Thyroid gland (tissue), 4 donors: ENCODE measurements around the gene CTBP1. TPM values are rescaled to one million over a fixed set of nuclear protein-coding genes. Genes with fewer than 3 reads are reported as not detected.

Experiments
- DNase-seq, 2 donors: peaks; one replicate each; pipeline ENCODE4 v3.0.0-alpha.2; 2019
- H3K27ac ChIP-seq, 3 donors: fragments of 200-600 bp; sonication (generic); 1 replicate in 2 of 3; 2 replicates in 1 of 3; pipeline ENCODE4 v1.5.1; 2016 to 2019; ENCODE audit warnings: mild to moderate bottlenecking in 1 of 3, moderate library complexity in 1 of 3
- H3K27me3 ChIP-seq: fragments of 200-600 bp; sonication (generic); one replicate; pipeline ENCODE4 v1.5.1; 2019
- H3K36me3 ChIP-seq, 2 donors: fragments of 200-600 bp; sonication (generic); one replicate each; pipeline ENCODE4 v1.5.1; 2016 to 2019
- H3K4me1 ChIP-seq, 2 donors: fragments of 200-600 bp; sonication (generic); one replicate each; pipeline ENCODE4 v1.5.1; 2017 to 2019
- H3K4me3 ChIP-seq, 3 donors: fragments of 200-600 bp; sonication (generic); replicated peaks in 1 of 3; 1 replicate in 2 of 3; 2 replicates in 1 of 3; pipeline ENCODE4 v1.5.1; 2016; ENCODE audit warnings: mild to moderate bottlenecking in 1 of 3
- H3K9me3 ChIP-seq: fragments of 200-600 bp; sonication (generic); one replicate; pipeline ENCODE4 v1.5.1; 2017
- POLR2A ChIP-seq, 2 donors: fragments of 450-650 bp; IDR thresholded peaks; one replicate each; pipeline ENCODE4 v1.6.1; 2017; ENCODE audit warnings: antibody characterized with exemption in 2 of 2, mild to moderate bottlenecking in 2 of 2, moderate library complexity in 1 of 2
- WGBS, 2 donors: methylation state at CpG; one replicate each; pipeline ENCODE4 v1.1.5; 2017; 5-methylcytosine and 5-hydroxymethylcytosine counted together
- intact Hi-C: fragments of 100-400 bp; cut with DNase I; formaldehyde crosslinking; loops from one replicate; pipeline ENCODE4 v1.15.1; 2023
- total RNA-seq, 4 donors: library from RNA; depleted of rRNA; stranded (reverse); fragments of >200 nt; gene quantifications; one replicate each; pipeline ENCODE4 v1.2.3, GENCODE V29; 2016
- TF ChIP-seq, protein P1 (sequence below), 6 experiments: fragments of 200-600 bp in 3 of 6; fragments of 450-650 bp in 3 of 6; sonication (generic) in 3 of 6; IDR thresholded peaks; one replicate each; pipeline ENCODE4 v1.5.1; 2016 to 2019; ENCODE audit warnings: antibody characterized with exemption in 6 of 6, mild to moderate bottlenecking in 2 of 6, inconsistent platforms in 1 of 6, moderate library complexity in 1 of 6

The CTBP1 gene
- total RNA-seq, 4 donors from 2014 or later: 102 to 226 (median 177) TPM

DNA sequence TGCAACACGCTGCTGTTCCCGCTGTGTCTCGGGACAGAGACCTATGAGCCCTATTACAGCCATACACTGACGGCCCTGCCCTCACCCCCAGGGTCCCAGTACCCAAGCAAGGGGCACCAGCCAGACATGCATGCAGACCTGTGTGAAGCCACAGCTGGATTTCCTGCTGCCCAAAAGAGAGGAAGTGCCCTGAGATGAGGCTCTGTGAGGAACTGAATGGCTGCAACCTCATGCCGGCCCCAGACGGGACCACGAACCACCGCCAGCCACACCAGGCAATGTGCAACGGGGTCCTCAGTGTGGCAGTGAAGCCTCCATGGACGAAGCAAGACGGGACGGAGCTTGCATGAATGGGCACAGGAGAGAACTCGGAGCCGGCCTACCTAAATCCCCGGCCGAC, 21.1 kb downstream of the CTBP1 start:
- Histone ChIP-seq H3K27ac (no peak overlapping the region), H3K9me3 (no peaks in the 10 kb centered on the region), H3K4me1 (no peaks in the 10 kb centered on the region), H3K36me3 (peaks cover 50 to 61% of the 10 kb centered on the region in 2 donors), H3K27me3 (no peaks in the 10 kb centered on the region), H3K4me3 (no peak overlapping the region)
- intact Hi-C loops: no loop called here
- no peak for DNase-seq
- TF ChIP-seq POLR2A (IDR thresholded peaks at IDR 0.05): no peak
- TF ChIP-seq, protein P1, sequence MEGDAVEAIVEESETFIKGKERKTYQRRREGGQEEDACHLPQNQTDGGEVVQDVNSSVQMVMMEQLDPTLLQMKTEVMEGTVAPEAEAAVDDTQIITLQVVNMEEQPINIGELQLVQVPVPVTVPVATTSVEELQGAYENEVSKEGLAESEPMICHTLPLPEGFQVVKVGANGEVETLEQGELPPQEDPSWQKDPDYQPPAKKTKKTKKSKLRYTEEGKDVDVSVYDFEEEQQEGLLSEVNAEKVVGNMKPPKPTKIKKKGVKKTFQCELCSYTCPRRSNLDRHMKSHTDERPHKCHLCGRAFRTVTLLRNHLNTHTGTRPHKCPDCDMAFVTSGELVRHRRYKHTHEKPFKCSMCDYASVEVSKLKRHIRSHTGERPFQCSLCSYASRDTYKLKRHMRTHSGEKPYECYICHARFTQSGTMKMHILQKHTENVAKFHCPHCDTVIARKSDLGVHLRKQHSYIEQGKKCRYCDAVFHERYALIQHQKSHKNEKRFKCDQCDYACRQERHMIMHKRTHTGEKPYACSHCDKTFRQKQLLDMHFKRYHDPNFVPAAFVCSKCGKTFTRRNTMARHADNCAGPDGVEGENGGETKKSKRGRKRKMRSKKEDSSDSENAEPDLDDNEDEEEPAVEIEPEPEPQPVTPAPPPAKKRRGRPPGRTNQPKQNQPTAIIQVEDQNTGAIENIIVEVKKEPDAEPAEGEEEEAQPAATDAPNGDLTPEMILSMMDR (IDR thresholded peaks at IDR 0.05): no peak
- 88 to 92% methylated on average over 4 to 16 of the region's 16 CpGs for WGBS, 2 donors

DNA sequence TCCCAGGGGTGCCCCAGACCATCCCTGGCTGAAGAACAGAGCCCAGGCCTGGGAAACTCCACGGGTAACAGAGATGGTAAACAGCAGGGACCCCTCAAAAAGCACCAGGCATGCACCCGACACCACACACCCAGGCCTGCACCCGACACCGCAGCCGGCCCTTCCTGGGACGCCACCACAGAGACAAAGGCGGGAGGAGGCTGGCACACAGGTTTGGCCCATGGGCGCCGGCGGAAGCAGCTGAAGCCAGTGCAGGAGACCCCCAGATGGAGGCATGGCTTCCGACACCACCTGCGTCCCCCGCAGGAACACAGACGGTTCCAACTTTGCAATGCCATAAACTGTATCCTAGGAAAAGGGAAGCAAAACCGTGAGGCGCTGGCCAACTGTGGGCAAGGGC, 22.3 kb downstream of the CTBP1 start:
- H3K4me1 ChIP-seq: peaks cover under 1 to 3% of the 10 kb centered on the region in 2 donors
- H3K4me3 ChIP-seq: no peak overlapping the region
- no peak overlapping the region for H3K27ac ChIP-seq
- H3K36me3 ChIP-seq: peaks cover 50 to 64% of the 10 kb centered on the region in 2 donors
- WGBS, 2 donors: 87 to 92% methylated on average over 8 to 15 of the region's 16 CpGs
- no peak for DNase-seq
- TF ChIP-seq, protein P1 (IDR thresholded peaks at IDR 0.05): no peak
- TF ChIP-seq POLR2A (IDR thresholded peaks at IDR 0.05): no peak
- intact Hi-C loops: no loop called here
- no peaks in the 10 kb centered on the region for H3K27me3 ChIP-seq
- no peaks in the 10 kb centered on the region for H3K9me3 ChIP-seq

DNA sequence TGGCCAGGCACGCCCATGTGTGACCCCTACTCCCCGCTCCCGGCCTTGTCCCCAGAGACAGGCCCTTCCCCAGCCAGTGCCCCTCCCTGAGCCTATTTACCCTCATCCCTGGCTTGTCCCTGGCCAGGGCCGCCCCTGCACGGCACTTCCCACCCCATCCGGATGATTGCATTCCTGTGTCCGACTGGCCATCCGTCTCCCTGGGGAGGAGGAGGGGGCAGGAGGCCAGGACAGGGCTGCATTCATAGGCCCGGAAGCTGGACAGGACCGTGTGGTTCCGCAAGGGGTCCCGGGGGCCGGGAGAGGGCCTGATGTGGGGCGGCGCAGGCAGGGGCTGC, 22.8 kb downstream of the CTBP1 start:
- H3K4me3 ChIP-seq: no peak overlapping the region
- H3K36me3 ChIP-seq: peaks cover 50 to 63% of the 10 kb centered on the region in 2 donors
- no peaks in the 10 kb centered on the region for H3K9me3 ChIP-seq
- no peak for DNase-seq
- H3K27me3 ChIP-seq: no peaks in the 10 kb centered on the region
- H3K27ac ChIP-seq: no peak overlapping the region
- peaks cover 4 to 6% of the 10 kb centered on the region in 2 donors for H3K4me1 ChIP-seq
- TF ChIP-seq, protein P1 (IDR thresholded peaks at IDR 0.05): no peak
- no peak for TF ChIP-seq POLR2A (IDR thresholded peaks at IDR 0.05)
- WGBS, 2 donors: 77 to 82% methylated on average over 13 to 15 of the region's 15 CpGs
- intact Hi-C loops: no loop called here

DNA sequence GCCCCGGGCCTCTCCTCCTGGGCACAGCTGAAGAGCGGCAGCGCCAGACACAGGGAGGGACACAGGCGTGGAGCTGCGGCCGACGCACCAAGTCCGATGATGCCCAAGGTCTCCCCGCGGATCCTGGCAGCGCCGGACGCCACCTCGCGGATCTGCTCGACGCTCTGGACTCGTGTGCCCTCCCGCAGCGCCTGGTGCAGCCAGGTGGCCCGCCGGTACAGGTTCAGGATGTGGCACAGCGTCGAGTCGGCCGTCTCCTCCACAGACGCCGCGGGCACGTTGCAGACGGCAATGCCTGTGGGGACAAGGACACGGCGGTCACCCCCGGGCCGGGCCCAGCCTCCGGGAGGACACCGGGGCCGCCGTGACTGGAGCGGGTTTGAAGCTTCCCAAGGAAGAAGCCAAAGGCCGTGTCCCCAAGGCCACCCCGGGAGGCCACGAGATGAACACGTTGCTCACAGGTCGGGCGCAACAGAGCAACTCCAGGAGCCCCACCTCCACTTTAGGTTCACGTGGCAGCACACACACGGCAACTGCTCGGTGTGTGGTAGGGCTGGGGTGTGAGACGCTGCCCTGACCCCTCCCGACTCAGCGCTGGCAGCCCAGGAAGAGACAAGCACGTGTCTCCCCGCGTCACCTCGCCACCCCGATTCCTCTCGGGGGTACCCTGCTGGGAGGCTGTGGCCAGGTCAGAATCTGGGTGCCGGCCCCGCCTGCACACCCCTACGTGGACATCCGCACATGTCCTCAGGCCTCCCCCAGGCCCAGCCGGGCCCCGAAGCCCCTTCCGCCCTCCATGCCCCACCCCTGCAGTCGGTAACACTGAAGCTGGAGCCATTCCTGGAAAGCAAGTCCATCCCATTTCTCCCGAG, 23.4 kb downstream of the CTBP1 start:
- no peak for DNase-seq
- no peak for TF ChIP-seq POLR2A (IDR thresholded peaks at IDR 0.05)
- TF ChIP-seq, protein P1 (IDR thresholded peaks at IDR 0.05): no peak
- Histone ChIP-seq H3K36me3 (peaks cover 48 to 57% of the 10 kb centered on the region in 2 donors), H3K9me3 (no peaks in the 10 kb centered on the region), H3K27ac (no peak overlapping the region), H3K4me1 (peaks cover 6 to 10% of the 10 kb centered on the region in 2 donors), H3K27me3 (no peaks in the 10 kb centered on the region), H3K4me3 (no peak overlapping the region)
- intact Hi-C loops: no loop called here
- WGBS, 2 donors: 89 to 97% methylated on average over 21 to 52 of the region's 67 CpGs
